ENCODE data around the gene DOCK10. TPM values are rescaled to one million over a fixed set of nuclear protein-coding genes. Genes with fewer than 3 reads are reported as not detected.

Gene DOCK10
- total RNA-seq, 1 donor from 2014 or later: 15.1 TPM

DNA sequence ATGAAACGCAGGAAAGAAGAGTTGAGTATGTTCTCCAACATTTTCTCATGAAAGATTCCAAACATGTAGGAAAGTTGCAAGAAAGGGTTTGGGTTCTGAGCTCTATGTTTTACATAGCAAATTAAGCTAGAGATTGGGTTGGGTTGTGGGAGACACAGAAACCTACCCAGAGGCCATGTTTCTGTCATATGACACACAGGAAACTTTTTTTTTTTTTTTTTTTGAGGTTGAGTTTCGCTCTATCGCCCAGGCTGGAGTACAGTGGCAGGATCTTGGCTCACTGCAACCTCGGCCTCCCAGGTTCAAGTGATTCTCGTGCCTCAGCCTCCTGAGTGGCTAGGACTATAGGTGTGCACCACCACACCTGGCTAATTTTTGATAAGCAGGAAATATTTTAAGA, 57.6 kb downstream of the DOCK10 start:
- H3K4me3 ChIP-seq (ENCODE audit: low read length in 3 of 3): peak overlapping the region in 1 of 3 donors; percentile 45
- peak overlapping the region; percentile 66 for H3K27ac ChIP-seq (ENCODE audit: low read depth, low read length)
- H3K36me3 ChIP-seq (ENCODE audit: control insufficient read depth in 3 of 3, insufficient read depth in 3 of 3, low read length in 3 of 3): no peaks in the 10 kb centered on the region
- H3K9me3 ChIP-seq (ENCODE audit: control insufficient read depth in 3 of 3, low read length in 3 of 3): no peaks in the 10 kb centered on the region
- H3K4me1 ChIP-seq (ENCODE audit: control insufficient read depth in 3 of 3, insufficient read depth in 3 of 3, low read length in 3 of 3): peaks cover 4 to 17% (median 11%) of the 10 kb centered on the region in 3 donors
- no peaks in the 10 kb centered on the region for H3K27me3 ChIP-seq (ENCODE audit: control insufficient read depth in 3 of 3, insufficient read depth in 3 of 3, low read length in 3 of 3)
- H3K9ac ChIP-seq (ENCODE audit: low read depth in 1 of 3, low read length in 3 of 3): no peak overlapping the region

DNA sequence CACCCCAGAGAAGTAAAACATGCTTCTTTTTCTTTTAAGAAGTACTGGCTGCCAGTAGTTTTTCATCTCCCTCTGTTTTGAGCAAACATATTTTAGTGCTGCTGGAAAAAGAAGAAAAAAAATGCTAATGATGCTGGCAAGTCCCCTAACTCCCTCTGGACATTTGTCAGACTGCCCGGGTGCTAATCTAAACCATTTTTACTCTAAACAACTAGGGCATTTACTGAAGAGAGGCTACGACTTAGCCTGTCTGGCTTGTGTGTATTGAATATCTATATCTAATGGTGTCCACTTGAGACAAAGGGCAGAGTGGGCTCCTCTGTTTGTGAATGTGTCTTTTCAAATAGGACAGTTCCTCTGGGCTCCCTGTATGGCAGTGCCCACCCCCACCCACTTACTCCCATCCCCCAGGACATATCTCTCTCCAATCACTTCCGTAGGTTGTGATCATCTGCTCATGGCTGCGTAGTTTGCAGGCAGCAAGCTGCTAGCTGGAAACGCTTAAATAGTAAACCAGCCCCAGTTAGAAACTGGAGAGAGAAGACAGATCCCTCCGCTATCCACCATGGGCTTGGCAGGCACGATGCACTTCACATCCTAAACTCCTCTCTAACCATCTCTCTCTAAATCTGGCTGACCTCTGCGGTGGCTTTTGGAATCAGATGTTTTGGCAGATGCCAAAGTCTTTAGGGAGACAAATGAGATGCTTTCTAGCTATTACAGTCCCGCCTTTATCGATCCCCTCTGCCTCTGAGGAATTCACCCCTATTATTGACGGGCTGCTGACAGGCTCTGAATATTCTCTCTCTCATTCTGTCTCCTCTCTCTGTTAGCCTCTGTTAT, 58.3 kb downstream of the DOCK10 start:
- Histone ChIP-seq H3K27me3 (ENCODE audit: control insufficient read depth in 3 of 3, insufficient read depth in 3 of 3, low read length in 3 of 3) (no peaks in the 10 kb centered on the region), H3K9me3 (ENCODE audit: control insufficient read depth in 3 of 3, low read length in 3 of 3) (no peaks in the 10 kb centered on the region), H3K9ac (ENCODE audit: low read depth in 1 of 3, low read length in 3 of 3) (peak overlapping the region in 2 of 3 donors; percentile 36 to 45), H3K27ac (ENCODE audit: low read depth, low read length) (peak overlapping the region; percentile 66), H3K36me3 (ENCODE audit: control insufficient read depth in 3 of 3, insufficient read depth in 3 of 3, low read length in 3 of 3) (no peaks in the 10 kb centered on the region), H3K4me1 (ENCODE audit: control insufficient read depth in 3 of 3, insufficient read depth in 3 of 3, low read length in 3 of 3) (peaks cover 4 to 17% (median 11%) of the 10 kb centered on the region in 3 donors), H3K4me3 (ENCODE audit: low read length in 3 of 3) (peak overlapping the region; percentile 44 to 46 (median 45))

DNA sequence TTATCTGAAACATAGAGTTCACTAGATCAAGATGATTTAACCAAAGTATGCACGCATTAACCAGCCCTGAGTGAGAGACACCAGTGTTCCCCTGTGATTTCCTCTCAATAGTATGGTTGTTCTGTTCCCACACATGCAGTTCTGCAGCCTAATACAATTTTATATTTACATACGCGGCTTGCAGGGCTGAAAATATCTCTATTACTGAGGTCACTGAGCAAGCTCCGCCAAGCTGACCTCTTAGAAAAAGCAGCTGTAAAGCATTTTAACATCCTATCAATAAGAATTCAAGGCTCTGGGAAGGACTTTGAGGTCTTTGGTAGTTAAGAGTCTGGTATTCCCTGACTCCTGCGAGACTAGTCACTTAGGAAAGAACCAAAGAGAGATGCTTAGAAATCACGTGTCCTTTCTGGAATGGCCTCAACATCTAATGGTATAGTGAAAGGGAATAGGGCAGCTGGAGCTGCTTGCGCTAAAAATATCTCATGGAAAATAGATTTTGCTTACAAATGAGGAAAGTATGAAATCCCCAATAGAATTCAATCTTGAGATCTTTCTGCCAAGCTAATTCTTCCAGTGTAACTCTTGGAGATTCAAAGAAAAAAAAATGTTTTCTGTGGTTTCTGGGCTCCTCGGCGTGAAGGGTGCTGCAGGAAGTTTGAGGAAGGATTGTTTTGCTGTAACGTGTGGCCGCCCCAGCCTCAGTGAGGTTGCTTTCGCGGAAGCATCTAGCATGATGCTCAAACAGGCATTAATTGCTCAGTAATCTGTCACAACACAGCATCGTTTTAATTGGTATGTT, 59.2 kb downstream of the DOCK10 start:
- Histone ChIP-seq H3K4me3 (ENCODE audit: low read length in 3 of 3) (peak overlapping the region; percentile 45 to 66 (median 46)), H3K36me3 (ENCODE audit: control insufficient read depth in 3 of 3, insufficient read depth in 3 of 3, low read length in 3 of 3) (no peaks in the 10 kb centered on the region), H3K4me1 (ENCODE audit: control insufficient read depth in 3 of 3, insufficient read depth in 3 of 3, low read length in 3 of 3) (peaks cover 4 to 17% (median 11%) of the 10 kb centered on the region in 3 donors), H3K9me3 (ENCODE audit: control insufficient read depth in 3 of 3, low read length in 3 of 3) (no peaks in the 10 kb centered on the region), H3K27me3 (ENCODE audit: control insufficient read depth in 3 of 3, insufficient read depth in 3 of 3, low read length in 3 of 3) (no peaks in the 10 kb centered on the region), H3K9ac (ENCODE audit: low read depth in 1 of 3, low read length in 3 of 3) (peak overlapping the region in 2 of 3 donors; percentile 36 to 45), H3K27ac (ENCODE audit: low read depth, low read length) (peak overlapping the region; percentile 66)

- Histone ChIP-seq H3K36me3 (ENCODE audit: control insufficient read depth in 3 of 3, insufficient read depth in 3 of 3, low read length in 3 of 3) (no peaks in the 10 kb centered on the region), H3K27ac (ENCODE audit: low read depth, low read length) (no peak overlapping the region), H3K9me3 (ENCODE audit: control insufficient read depth in 3 of 3, low read length in 3 of 3) (no peaks in the 10 kb centered on the region), H3K4me3 (ENCODE audit: low read length in 3 of 3) (peak overlapping the region; percentile 45 to 66 (median 49)), H3K4me1 (ENCODE audit: control insufficient read depth in 3 of 3, insufficient read depth in 3 of 3, low read length in 3 of 3) (peaks cover 4 to 17% (median 11%) of the 10 kb centered on the region in 3 donors), H3K27me3 (ENCODE audit: control insufficient read depth in 3 of 3, insufficient read depth in 3 of 3, low read length in 3 of 3) (no peaks in the 10 kb centered on the region), H3K9ac (ENCODE audit: low read depth in 1 of 3, low read length in 3 of 3) (peak overlapping the region in 1 of 3 donors; percentile 48)
These were observed 60.0 kb downstream of the DOCK10 start for GRCh38 chr2:224982226-224982625.

GRCh38 chr2:224976629-224977525, 65.4 kb downstream of the DOCK10 start:
- Histone ChIP-seq H3K4me3 (ENCODE audit: low read length in 3 of 3) (no peak overlapping the region), H3K27me3 (ENCODE audit: control insufficient read depth in 3 of 3, insufficient read depth in 3 of 3, low read length in 3 of 3) (no peaks in the 10 kb centered on the region), H3K36me3 (ENCODE audit: control insufficient read depth in 3 of 3, insufficient read depth in 3 of 3, low read length in 3 of 3) (no peaks in the 10 kb centered on the region), H3K9me3 (ENCODE audit: control insufficient read depth in 3 of 3, low read length in 3 of 3) (no peaks in the 10 kb centered on the region), H3K27ac (ENCODE audit: low read depth, low read length) (no peak overlapping the region), H3K4me1 (ENCODE audit: control insufficient read depth in 3 of 3, insufficient read depth in 3 of 3, low read length in 3 of 3) (peaks cover 4 to 7% (median 7%) of the 10 kb centered on the region in 3 donors), H3K9ac (ENCODE audit: low read depth in 1 of 3, low read length in 3 of 3) (no peak overlapping the region)

DNA sequence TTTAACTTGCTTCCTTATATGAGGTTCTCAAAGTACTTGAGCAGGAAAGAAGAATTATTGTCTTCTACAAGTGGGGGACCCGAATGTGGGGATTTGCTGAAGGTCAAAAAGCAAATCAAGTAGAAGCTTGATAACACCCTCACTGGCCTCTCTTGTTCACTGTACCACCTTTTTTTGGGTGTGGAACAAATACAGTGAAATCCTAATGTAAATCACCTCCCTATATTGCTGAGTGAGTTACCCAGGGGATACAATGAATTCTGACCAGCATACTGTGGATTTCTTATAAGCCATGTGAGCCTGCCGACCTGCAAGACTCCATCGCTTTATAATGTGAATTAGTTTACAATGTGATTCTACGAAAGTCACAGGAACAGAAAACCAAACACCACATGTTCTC, 66.5 kb downstream of the DOCK10 start:
- H3K36me3 ChIP-seq (ENCODE audit: control insufficient read depth in 3 of 3, insufficient read depth in 3 of 3, low read length in 3 of 3): no peaks in the 10 kb centered on the region
- no peaks in the 10 kb centered on the region for H3K9me3 ChIP-seq (ENCODE audit: control insufficient read depth in 3 of 3, low read length in 3 of 3)
- H3K4me3 ChIP-seq (ENCODE audit: low read length in 3 of 3): no peak overlapping the region
- H3K27me3 ChIP-seq (ENCODE audit: control insufficient read depth in 3 of 3, insufficient read depth in 3 of 3, low read length in 3 of 3): no peaks in the 10 kb centered on the region
- H3K27ac ChIP-seq (ENCODE audit: low read depth, low read length): no peak overlapping the region
- no peak overlapping the region for H3K9ac ChIP-seq (ENCODE audit: low read depth in 1 of 3, low read length in 3 of 3)
- peaks cover 4 to 7% (median 7%) of the 10 kb centered on the region in 3 donors for H3K4me1 ChIP-seq (ENCODE audit: control insufficient read depth in 3 of 3, insufficient read depth in 3 of 3, low read length in 3 of 3)

- peak overlapping the region in 1 of 3 donors; percentile 48 for H3K9ac ChIP-seq (ENCODE audit: low read depth in 1 of 3, low read length in 3 of 3)
- no peaks in the 10 kb centered on the region for H3K27me3 ChIP-seq (ENCODE audit: control insufficient read depth in 3 of 3, insufficient read depth in 3 of 3, low read length in 3 of 3)
- H3K36me3 ChIP-seq (ENCODE audit: control insufficient read depth in 3 of 3, insufficient read depth in 3 of 3, low read length in 3 of 3): no peaks in the 10 kb centered on the region
- peak overlapping the region in 2 of 3 donors; percentile 13 to 27 for H3K4me3 ChIP-seq (ENCODE audit: low read length in 3 of 3)
- H3K4me1 ChIP-seq (ENCODE audit: control insufficient read depth in 3 of 3, insufficient read depth in 3 of 3, low read length in 3 of 3): peaks cover 4 to 7% (median 7%) of the 10 kb centered on the region in 3 donors
- peak overlapping the region; percentile 3 for H3K27ac ChIP-seq (ENCODE audit: low read depth, low read length)
- no peaks in the 10 kb centered on the region for H3K9me3 ChIP-seq (ENCODE audit: control insufficient read depth in 3 of 3, low read length in 3 of 3)
These were observed 68.9 kb downstream of the DOCK10 start for GRCh38 chr2:224973112-224974016.

DNA sequence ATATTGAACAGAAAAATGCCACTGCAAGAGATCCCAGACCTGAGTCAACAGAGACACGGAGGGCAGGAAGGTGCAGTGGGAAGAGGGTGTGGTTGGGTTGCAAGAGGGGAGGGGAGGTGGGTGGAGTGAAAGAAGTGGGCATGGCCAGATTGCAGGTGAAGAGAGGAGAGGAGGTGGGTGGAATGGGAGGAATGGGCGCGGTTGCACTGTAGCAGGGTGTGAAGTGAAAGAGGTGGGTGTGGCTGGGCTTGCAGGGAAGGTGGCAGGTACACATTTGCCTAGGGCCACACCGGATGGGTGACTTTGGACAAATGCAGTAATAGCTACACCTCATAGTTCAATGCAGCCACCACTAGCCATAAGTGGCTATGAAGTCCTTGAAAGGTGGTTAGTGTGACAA, 71.1 kb downstream of the DOCK10 start:
- no peak overlapping the region for H3K4me3 ChIP-seq (ENCODE audit: low read length in 3 of 3)
- H3K9me3 ChIP-seq (ENCODE audit: control insufficient read depth in 3 of 3, low read length in 3 of 3): no peaks in the 10 kb centered on the region
- peaks cover 4 to 7% (median 7%) of the 10 kb centered on the region in 3 donors for H3K4me1 ChIP-seq (ENCODE audit: control insufficient read depth in 3 of 3, insufficient read depth in 3 of 3, low read length in 3 of 3)
- H3K27ac ChIP-seq (ENCODE audit: low read depth, low read length): no peak overlapping the region
- no peaks in the 10 kb centered on the region for H3K27me3 ChIP-seq (ENCODE audit: control insufficient read depth in 3 of 3, insufficient read depth in 3 of 3, low read length in 3 of 3)
- no peaks in the 10 kb centered on the region for H3K36me3 ChIP-seq (ENCODE audit: control insufficient read depth in 3 of 3, insufficient read depth in 3 of 3, low read length in 3 of 3)
- H3K9ac ChIP-seq (ENCODE audit: low read depth in 1 of 3, low read length in 3 of 3): no peak overlapping the region

- Histone ChIP-seq H3K4me3 (ENCODE audit: low read length in 3 of 3) (no peak overlapping the region), H3K36me3 (ENCODE audit: control insufficient read depth in 3 of 3, insufficient read depth in 3 of 3, low read length in 3 of 3) (no peaks in the 10 kb centered on the region), H3K9ac (ENCODE audit: low read depth in 1 of 3, low read length in 3 of 3) (no peak overlapping the region), H3K9me3 (ENCODE audit: control insufficient read depth in 3 of 3, low read length in 3 of 3) (no peaks in the 10 kb centered on the region), H3K4me1 (ENCODE audit: control insufficient read depth in 3 of 3, insufficient read depth in 3 of 3, low read length in 3 of 3) (peaks cover 4 to 7% (median 7%) of the 10 kb centered on the region in 3 donors), H3K27ac (ENCODE audit: low read depth, low read length) (no peak overlapping the region), H3K27me3 (ENCODE audit: control insufficient read depth in 3 of 3, insufficient read depth in 3 of 3, low read length in 3 of 3) (no peaks in the 10 kb centered on the region)
These were observed 72.0 kb downstream of the DOCK10 start for GRCh38 chr2:224970311-224970710.

All from skeletal muscle tissue (tissue), 4 donors.